T-helper 1 cell (primary cell): ENCODE results near the gene TMEM135.
"Not testable (repeated sequence)": the region's sequence is repeated elsewhere in the genome, so short reads cannot be mapped to it uniquely, and the experiment has no call there.

Experiments used
- DNase-seq, 5 donors: peaks; one replicate each; pipeline ENCODE4 v3.0.0-alpha.2; 2012 to 2020
- total RNA-seq, 4 donors: gene quantifications; one replicate each; lab custom pipeline; 2026; lab: John Stamatoyannopoulos, UW

TMEM135 gene
- total RNA-seq, result 20.9 to 34.1 (median 29.6) reads per million in 4 donors

GRCh38 chr11:87037450-87038234, at the start of gene TMEM135:
TMEM135 (plus strand) TSS chr11:87037934; CDS start chr11:87038046, 112 bp downstream.
- peak; percentile 75 to 97 (median 84) for DNase-seq

GRCh38 chr11:86988351-86988881, 49.3 kb upstream of the TMEM135 start:
- DNase-seq, result no peak

GRCh38 chr11:86990031-86990430, 47.7 kb upstream of the TMEM135 start:
- no peak for DNase-seq

GRCh38 chr11:86990515-86990914, 47.2 kb upstream of the TMEM135 start:
- no peak for DNase-seq

GRCh38 chr11:86991341-86991740, 46.4 kb upstream of the TMEM135 start:
- no peak for DNase-seq

- DNase-seq, result not testable (repeated sequence)
These were observed 45.4 kb upstream of the TMEM135 start for GRCh38 chr11:86992340-86992739.

- DNase-seq, result no peak
These were observed 44.7 kb upstream of the TMEM135 start for GRCh38 chr11:86993031-86993430.

- DNase-seq, result no peak
These were observed 40.7 kb upstream of the TMEM135 start for GRCh38 chr11:86996953-86997570.

GRCh38 chr11:86999388-86999787, 38.3 kb upstream of the TMEM135 start:
- DNase-seq, result no peak

GRCh38 chr11:86999859-87000753, 37.6 kb upstream of the TMEM135 start:
- DNase-seq, result no peak

- no peak for DNase-seq
These were observed 34.8 kb upstream of the TMEM135 start for GRCh38 chr11:87002918-87003317.

- DNase-seq, result not testable (repeated sequence)
These were observed 33.5 kb upstream of the TMEM135 start for GRCh38 chr11:87004281-87004680.

- no peak for DNase-seq
These were observed 32.2 kb upstream of the TMEM135 start for GRCh38 chr11:87005569-87005921.

- no peak for DNase-seq
These were observed 31.7 kb upstream of the TMEM135 start for GRCh38 chr11:87006035-87006434.

- no peak for DNase-seq
These were observed 29.8 kb upstream of the TMEM135 start for GRCh38 chr11:87007963-87008362.

GRCh38 chr11:87012089-87012488, 25.6 kb upstream of the TMEM135 start:
- no peak for DNase-seq

- no peak for DNase-seq
These were observed 25.1 kb upstream of the TMEM135 start for GRCh38 chr11:87012673-87013072.

- no peak for DNase-seq
These were observed 23.6 kb upstream of the TMEM135 start for GRCh38 chr11:87013912-87014825.

- no peak for DNase-seq
These were observed 22.1 kb upstream of the TMEM135 start for GRCh38 chr11:87015645-87016044.

GRCh38 chr11:87019613-87020271, 18.0 kb upstream of the TMEM135 start:
- no peak for DNase-seq

GRCh38 chr11:87020336-87020735, 17.4 kb upstream of the TMEM135 start:
- DNase-seq, result no peak
